NCI-H524 (cell line): Measurements from ENCODE around the gene BSCL2.
"Not testable (repeated sequence)": the region's sequence is repeated elsewhere in the genome, so short reads cannot be mapped to it uniquely, and the experiment has no call there.

Experiments
- DNase-seq, 2 experiments: peaks; one replicate each; lab custom pipeline; 2025; lab: John Stamatoyannopoulos, UW

Gene BSCL2

GRCh38 chr11:62656796-62657429 lies 50.3 kb downstream of the BSCL2 start:
- DNase-seq = no peak

DNA sequence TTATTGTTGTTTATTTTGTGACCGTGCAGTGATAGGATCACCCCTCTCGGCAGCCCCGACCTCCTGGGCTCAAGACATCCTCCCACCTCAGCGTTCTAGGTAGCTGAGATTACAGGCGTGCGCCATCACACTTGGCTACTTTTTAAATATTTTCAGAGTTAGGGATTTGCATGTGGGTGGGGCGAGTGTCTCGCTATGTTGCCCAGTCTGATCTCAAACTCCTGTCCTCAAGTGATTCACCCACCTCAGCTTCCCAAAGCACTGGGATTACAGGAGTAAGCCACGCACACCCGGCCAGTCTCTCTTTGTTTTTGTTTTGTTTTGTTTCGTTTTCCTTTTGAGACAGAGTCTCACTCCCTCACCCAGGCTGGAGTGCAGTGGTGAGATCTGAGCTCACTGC lies 52.9 kb downstream of the BSCL2 start:
- DNase-seq = no peak

DNA sequence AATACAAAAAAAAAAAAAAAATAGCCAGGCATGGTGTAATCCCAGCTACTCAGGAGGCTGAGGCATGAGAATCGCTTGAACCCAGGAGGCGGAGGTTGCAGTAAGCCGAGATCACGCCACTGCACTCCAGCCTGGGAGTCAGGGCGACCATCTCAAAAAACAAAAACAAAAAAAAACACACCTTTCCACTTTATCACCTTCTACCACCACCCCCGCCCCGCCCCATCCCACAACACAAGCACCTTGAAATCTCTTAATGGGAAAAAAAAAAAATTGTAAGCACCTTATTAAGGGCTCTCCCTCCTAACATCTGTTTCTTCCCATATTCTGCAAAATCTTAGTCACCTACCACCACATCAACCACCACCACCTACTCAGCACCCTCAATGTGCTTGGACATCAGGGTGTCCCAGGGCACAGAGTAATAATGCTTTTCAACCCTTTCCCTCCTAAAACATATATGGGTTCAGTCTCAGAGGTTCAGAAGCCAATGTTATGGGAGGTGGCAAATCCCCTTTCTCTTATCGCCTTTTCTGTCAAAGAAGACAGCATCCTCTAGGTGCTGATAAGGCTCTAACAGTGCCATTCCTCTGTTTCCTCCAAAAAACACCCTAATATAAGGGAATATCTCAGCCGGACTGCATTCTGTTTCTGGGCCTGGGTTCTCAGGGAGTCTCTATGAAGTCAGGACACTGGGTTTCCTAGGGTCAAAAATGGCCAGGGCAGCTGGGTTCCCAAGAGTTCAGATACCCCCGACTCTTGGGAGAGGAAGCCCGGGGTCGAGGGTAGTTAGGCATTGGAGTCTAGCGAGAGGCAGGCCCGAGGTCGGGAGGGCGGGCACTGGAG lies 54.8 kb downstream of the BSCL2 start:
- no peak for DNase-seq

DNA sequence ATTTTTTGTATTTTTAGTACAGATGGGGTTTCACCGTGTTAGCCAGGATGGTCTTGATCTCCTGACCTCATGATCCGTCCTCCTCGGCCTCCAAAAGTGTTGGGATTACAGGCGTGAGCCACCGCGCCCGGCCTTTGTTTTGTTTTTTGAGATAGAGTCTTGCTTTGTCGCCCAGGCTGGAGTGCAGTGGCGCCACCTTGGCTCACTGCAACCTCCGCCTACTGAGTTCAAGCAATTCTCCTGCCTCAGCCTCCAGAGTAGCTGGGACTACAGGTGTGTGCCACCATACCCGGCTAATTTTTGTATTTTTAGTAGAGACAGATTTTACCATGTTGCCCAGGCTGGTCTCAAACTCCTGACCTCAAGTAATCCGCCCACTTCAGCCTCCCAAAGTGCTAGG lies 56.9 kb downstream of the BSCL2 start:
- not testable (repeated sequence) for DNase-seq

GRCh38 chr11:62649486-62649885 lies 57.7 kb downstream of the BSCL2 start:
- no peak for DNase-seq

GRCh38 chr11:62648967-62649364 lies 58.3 kb downstream of the BSCL2 start:
- no peak for DNase-seq

DNA sequence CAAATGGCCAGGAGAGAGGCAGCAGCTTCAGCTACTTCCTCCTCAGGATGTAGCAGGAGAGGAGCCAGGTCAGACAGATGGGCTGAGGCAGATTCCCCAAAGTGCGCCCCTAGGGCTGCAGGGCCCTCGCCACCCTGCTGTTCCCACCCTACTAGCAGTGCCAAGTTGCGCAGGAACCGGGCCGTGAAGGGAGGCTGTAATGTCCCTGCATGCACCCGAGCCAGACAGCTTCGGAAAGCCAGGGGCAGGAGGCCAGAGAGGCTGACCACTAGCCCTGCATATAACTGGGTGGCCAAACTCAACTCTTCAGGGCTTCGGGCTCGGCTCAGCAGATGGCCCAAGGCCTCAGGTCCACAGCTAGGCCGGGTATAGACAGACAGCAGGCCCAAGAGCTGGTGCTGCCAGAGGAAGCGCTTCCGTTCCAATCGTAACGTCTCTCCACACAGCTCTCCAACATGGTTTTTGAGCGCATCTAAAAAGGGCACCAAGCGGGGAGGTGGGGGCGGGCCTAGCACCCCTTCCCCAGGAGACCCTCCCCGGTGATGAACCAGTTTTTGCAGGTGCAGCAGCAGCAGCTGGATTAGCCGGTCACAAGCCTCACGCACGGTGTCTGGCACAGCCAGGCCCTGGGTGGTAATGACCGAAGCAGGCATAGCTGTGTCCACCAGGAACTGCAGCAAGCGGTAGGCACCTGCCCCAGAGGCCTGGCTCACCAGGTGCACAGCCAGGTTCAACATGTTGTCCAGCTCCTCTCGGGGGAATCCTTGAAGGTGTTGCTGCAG lies 58.8 kb downstream of the BSCL2 start:
- DNase-seq = no peak

- no peak for DNase-seq
Measured at GRCh38 chr11:62647609-62648005, 59.6 kb downstream of the BSCL2 start.

DNA sequence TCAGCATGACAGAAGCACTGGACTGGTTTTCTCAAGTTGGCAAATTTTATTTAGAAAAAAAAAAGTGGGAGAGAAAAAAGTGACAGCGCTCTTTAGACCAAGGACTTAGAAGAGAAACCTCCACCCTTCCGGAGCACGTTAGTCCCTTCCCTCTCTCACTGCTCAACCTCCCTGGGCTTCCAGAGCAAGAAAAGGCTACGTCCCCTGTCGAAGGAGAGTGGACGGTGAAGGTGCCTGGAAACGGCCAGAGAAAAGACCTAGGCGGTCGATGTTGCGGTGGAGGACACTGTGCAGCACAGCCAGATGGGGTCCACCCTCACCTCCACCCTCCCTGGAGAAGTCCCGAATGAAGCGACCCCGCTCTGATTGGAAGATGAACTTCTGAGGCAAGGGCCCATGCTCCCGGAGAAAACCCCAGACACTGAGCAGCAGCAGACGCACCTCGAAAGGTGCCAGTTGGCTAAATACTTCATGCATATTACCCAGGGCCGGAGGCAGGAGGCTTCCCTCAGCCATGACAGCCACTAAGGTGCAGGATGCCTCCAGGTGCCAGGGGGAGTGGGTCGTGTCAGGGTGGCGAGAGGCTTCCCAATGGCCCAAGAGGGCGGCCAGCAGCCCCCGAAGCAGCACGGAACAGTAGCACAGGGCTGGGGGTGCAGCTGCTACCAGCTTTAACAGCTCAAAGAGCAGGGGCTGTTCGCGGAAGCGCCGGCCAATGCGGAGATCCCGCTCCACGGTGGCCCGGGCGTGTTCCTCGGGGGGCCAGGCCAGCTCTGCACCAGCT lies 60.2 kb downstream of the BSCL2 start:
- no peak for DNase-seq

GRCh38 chr11:62645946-62646824 lies 61.0 kb downstream of the BSCL2 start, which contains the start of gene GANAB:
GANAB (minus strand) TSS chr11:62646613; CDS start chr11:62646599, 14 bp downstream.
- peak; percentile 92 to 96 for DNase-seq

DNA sequence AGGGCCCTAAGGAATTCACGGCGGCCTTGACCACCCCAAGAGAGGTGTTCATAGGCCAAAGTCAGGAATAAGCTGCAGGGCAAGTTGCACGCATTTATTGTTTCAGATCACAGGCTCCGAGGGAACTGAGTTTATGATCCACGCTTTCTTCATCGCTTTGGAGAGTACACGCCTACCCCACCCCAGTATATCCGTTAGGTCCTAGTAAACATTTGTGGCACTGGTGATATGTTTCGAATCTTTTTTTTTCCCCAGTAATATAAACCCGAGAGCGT lies 61.6 kb downstream of the BSCL2 start:
- no peak for DNase-seq

GRCh38 chr11:62644220-62644619 lies 63.0 kb downstream of the BSCL2 start:
- no peak for DNase-seq
